Measurements from ENCODE around the gene ZNF322. TPM values are rescaled to one million over a fixed set of nuclear protein-coding genes. Genes with fewer than 3 reads are reported as not detected.
"Not testable (repeated sequence)": the region's sequence is repeated elsewhere in the genome, so short reads cannot be mapped to it uniquely, and the experiment has no call there.

Gene ZNF322, protein sequence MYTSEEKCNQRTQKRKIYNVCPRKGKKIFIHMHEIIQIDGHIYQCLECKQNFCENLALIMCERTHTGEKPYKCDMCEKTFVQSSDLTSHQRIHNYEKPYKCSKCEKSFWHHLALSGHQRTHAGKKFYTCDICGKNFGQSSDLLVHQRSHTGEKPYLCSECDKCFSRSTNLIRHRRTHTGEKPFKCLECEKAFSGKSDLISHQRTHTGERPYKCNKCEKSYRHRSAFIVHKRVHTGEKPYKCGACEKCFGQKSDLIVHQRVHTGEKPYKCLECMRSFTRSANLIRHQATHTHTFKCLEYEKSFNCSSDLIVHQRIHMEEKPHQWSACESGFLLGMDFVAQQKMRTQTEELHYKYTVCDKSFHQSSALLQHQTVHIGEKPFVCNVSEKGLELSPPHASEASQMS
- total RNA-seq, result 46.9 TPM

DNA sequence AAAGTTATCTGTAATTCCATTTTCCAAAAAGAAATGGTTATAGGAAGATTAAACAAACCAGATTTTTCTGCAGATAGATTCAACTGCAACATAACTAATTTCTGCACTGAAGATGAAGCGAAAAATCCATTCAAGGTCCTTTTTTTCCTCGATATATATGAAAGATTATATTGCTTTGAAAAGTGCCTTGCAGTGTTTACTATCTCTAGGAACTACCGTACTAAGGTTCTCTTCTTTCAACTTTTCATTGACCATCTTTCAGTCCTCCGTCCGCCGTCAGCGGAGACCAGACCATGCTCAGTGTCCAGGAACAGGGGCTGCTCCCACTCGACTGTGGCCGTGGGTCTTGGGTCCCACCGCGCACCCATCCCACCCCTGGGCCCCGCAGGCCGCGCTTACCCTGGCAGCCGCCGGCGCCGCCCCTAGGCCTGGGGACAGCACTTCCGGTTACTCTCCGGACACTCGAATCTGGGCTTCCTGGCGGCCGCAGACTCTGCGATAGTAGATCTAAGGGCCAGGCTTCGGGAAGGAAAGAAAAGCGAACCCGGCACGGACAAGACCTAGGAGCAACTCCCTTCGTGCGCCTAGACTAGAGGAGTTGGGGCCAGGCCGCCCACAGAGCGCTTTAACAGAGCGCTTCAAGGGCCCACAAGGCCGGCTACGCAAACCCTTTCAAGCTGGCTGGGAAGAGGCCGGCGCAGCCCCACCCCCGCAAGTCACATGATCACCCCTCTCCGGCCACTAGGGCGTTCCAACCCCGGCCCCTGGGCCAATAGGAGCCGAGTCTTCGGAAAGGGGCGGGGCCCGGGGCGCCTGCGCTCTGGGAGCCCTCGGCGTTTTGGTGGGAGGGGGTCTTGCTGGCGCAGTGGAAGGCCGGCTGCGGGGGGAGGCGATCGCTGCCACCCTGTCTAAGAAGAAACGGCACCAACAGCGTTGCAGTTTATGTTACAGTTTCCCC, at the start of gene ZNF322:
Gene ZNF322 (minus strand): TSS at position 705 of the 958 bp plus-strand sequence. CDS start 21,193 bp downstream, outside the sequence.
- no peak for FAIRE-seq
- peak; percentile 91 to 92 for DNase-seq (ENCODE audit: low spot score in 2 of 2)

- not testable (repeated sequence) for FAIRE-seq; DNase-seq (ENCODE audit: low spot score in 2 of 2)
Measured at GRCh38 chr6:26705780-26706179, 46.2 kb upstream of the ZNF322 start.

- not testable (repeated sequence) for DNase-seq (ENCODE audit: low spot score in 2 of 2); FAIRE-seq
Measured at GRCh38 chr6:26705352-26705751, 45.8 kb upstream of the ZNF322 start.

DNA sequence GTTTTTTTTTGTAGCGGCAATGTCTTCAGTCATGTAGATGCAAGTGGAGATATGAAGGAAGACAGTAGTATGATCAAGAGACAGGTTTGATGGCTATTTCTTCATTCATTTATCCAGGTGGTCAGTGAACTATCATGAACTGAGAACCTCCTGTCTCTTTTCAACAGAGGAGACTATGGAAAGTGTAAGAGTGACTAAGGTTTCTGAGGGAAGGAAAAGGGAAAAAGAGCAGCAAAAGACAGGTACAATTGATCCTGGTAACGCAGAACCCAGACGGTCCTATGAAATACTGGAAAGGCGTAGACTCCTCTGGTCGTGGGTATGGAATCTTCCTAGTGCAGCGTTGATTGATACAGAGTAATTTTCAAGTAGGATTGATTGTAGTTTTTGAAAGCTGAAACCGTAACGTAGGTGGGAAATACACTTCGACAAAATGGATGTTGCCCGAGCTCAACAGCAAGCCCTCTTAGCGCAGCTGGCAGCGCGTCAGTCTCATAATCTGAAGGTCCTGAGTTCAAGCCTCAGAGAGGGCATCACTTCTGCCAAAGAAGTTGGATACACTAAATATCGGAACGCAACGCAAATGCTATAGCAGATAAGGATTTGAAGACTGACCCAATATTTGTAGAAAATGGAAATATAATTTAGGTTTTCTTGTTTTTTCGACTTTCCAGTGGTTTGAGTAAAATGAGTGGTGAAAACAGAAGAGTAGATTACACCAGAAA, 41.6 kb upstream of the ZNF322 start:
- not testable (repeated sequence) for DNase-seq (ENCODE audit: low spot score in 2 of 2); FAIRE-seq

DNA sequence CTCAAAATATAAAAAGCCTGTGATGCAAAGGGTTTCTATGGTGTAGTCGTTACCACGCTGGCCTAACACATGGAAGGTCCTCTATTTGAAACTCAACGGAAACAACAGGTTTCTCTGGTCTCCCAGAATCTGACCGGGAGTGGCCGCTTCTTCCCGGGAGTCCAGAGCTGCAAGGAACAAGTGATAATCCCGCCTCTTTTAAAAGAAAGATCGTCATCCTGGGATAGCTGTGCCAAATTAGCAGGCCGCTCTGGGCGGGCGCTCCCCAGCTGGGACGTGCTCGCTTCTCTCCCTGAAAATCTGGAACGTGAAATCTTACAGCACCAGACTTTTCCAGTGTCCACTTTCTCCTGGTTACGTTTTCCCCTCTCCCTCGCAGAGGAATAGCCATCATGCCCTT, 38.0 kb upstream of the ZNF322 start:
- FAIRE-seq; DNase-seq (ENCODE audit: low spot score in 2 of 2): not testable (repeated sequence)

- not testable (repeated sequence) for DNase-seq (ENCODE audit: low spot score in 2 of 2); FAIRE-seq
Measured at GRCh38 chr6:26689324-26689947, 29.9 kb upstream of the ZNF322 start.

- FAIRE-seq, result not testable (repeated sequence)
Measured at GRCh38 chr6:26682435-26683042, 23.0 kb upstream of the ZNF322 start.

GRCh38 chr6:26673287-26673686, 13.7 kb upstream of the ZNF322 start:
- not testable (repeated sequence) for FAIRE-seq; DNase-seq (ENCODE audit: low spot score in 2 of 2)

More at GRCh38 chr6:26682435-26683042, 23.0 kb upstream of the ZNF322 start:
- not testable (repeated sequence) for DNase-seq (ENCODE audit: low spot score in 2 of 2)

- not testable (repeated sequence) for FAIRE-seq; DNase-seq (ENCODE audit: low spot score in 2 of 2)
Measured at GRCh38 chr6:26670558-26670957, 11.0 kb upstream of the ZNF322 start.

DNA sequence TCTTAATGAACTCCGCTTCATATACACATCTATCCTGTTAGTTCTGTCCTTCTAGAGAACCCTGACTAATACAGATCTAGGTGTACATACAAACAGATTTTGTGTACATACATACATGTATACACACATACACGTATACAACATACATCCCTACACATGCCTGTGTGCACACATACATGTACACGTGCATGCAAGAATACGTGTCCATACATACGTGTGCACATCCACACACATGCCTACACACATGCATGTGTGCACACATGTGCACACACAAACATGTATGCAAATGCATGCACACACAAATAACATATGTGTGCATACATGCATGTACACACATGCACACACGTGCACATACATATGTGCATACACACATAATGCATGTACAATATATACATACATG, 10.5 kb upstream of the ZNF322 start:
- FAIRE-seq; DNase-seq (ENCODE audit: low spot score in 2 of 2): not testable (repeated sequence)

- no peak for FAIRE-seq
- DNase-seq (ENCODE audit: low spot score in 2 of 2), result no peak
Measured at GRCh38 chr6:26660000-26660361, 435 bp upstream of the ZNF322 start.

DNA sequence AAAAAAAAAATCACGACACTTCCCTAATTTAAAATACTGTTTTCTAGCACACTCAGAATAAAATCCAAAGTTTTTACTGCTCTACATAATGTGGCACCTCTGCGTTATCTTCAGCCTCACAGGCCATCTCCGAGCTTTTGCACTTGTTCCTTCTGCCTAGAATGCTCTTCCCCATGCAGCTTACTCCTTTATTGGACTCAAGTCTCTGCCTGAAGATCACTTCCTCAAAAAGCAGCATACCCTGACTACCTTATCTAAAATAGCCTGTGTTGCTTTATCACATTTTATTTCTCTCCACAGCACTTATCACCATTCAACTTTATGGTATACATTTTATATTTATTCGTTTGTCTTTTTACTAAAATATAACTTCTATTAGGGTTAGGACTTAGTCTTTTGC, 2.3 kb downstream of the ZNF322 start:
- FAIRE-seq, result no peak

GRCh38 chr6:26653007-26653406, 6.5 kb downstream of the ZNF322 start:
- no peak for FAIRE-seq
- no peak for DNase-seq (ENCODE audit: low spot score in 2 of 2)

More for the DNA sequence above, 2.3 kb downstream of the ZNF322 start:
- no peak for DNase-seq (ENCODE audit: low spot score in 2 of 2)

- FAIRE-seq (no peak), DNase-seq (ENCODE audit: low spot score in 2 of 2) (no peak)
Measured at GRCh38 chr6:26651133-26651781, 8.3 kb downstream of the ZNF322 start.

DNA sequence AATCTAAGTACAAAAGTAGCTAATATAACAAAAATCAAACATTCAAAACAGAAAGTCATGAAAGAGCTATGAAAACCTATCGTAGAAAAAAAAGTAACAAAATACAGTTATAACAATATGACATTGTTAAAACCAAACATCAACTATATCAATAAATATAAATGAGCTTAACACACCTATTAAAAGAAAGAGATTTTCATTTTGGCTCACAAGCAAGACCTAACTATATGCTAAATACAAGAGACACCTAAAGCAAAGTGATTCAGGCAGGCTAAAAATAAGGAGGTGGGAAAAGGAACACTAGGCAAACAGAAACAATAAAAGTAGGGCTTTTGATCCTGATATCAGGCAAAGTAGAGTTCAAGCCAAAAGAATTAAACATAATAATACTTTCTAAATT, 13.5 kb downstream of the ZNF322 start:
- FAIRE-seq (no peak), DNase-seq (ENCODE audit: low spot score in 2 of 2) (no peak)

GRCh38 chr6:26640806-26641205, 18.7 kb downstream of the ZNF322 start:
- no peak for FAIRE-seq

GRCh38 chr6:26629359-26629758, 30.2 kb downstream of the ZNF322 start:
- no peak for FAIRE-seq

More at GRCh38 chr6:26640806-26641205, 18.7 kb downstream of the ZNF322 start:
- no peak for DNase-seq (ENCODE audit: low spot score in 2 of 2)

DNA sequence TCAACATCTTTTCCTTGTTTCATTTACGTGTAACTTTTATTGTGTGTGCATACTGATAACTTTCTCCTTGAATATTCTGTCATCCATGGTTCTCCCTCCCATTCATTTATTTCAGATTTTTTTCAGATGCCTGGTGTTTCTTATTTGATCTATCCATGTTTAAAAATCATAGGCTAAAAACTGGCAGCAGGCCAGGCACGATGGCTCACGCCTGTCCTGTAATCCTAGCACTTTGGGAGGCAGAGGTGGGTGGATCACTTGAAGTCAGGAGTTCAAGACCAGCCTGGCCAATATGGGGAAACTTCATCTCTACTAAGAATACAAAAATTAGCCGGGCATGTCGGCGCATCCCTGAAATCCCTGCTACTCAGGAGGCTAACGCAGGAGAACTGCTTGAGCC, 31.7 kb downstream of the ZNF322 start:
- FAIRE-seq (no peak), DNase-seq (ENCODE audit: low spot score in 2 of 2) (no peak)

More at GRCh38 chr6:26629359-26629758, 30.2 kb downstream of the ZNF322 start:
- no peak for DNase-seq (ENCODE audit: low spot score in 2 of 2)

DNA sequence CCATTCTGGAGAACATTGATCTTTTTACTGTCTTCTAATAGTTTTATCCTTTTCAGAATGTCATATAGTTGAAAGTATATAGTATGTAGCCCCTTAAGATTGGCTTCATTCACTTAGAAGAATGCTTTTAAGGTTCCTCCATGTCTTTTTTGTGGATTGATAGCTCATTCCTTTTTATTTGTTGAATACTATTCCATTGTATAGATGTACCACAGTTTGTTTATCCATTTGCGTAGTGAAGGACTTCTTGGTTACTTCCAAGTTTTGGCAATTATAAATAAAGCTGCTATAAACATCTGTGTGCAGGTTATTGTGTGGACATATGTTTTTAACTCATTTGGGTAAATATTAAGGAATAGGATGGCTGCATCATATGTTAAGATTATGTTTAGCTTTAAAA, 35.0 kb downstream of the ZNF322 start:
- FAIRE-seq (no peak), DNase-seq (ENCODE audit: low spot score in 2 of 2) (no peak)

Data from frontal cortex (tissue), 4 donors.